HG03432 (cell line): ENCODE data around the gene MUC12.
"Not testable (repeated sequence)": the region's sequence is repeated elsewhere in the genome, so short reads cannot be mapped to it uniquely, and the experiment has no call there.

Experiments
- ATAC-seq: cut with Tn5 transposase; IDR thresholded peaks from one replicate; pipeline ENCODE4 v1.9.1; 2021; ENCODE audit warnings: mild to moderate bottlenecking, moderate library complexity; ENCODE audit not compliant: unreplicated experiment

Gene MUC12

GRCh38 chr7:101060992-101061391 is 91.6 kb downstream of the MUC12 start:
- no peak for ATAC-seq

GRCh38 chr7:101064176-101064550 is 94.8 kb downstream of the MUC12 start:
- not testable (repeated sequence) for ATAC-seq

- not testable (repeated sequence) for ATAC-seq
Measured at GRCh38 chr7:101065162-101065561, 95.8 kb downstream of the MUC12 start.

GRCh38 chr7:101066141-101066832 is 96.9 kb downstream of the MUC12 start:
- no peak for ATAC-seq

GRCh38 chr7:101066833-101067177 is 97.4 kb downstream of the MUC12 start:
- no peak for ATAC-seq

- ATAC-seq, result no peak
Measured at GRCh38 chr7:101068401-101068800, 99.0 kb downstream of the MUC12 start.
